Activated naive CD8-positive, alpha-beta T cell treated with anti-CD3 and anti-CD28 coated beads for 36 hours (primary cell): ENCODE data around the gene POU3F1. TPM values are rescaled to one million over a fixed set of nuclear protein-coding genes. Genes with fewer than 3 reads are reported as not detected.

Source experiments
- DNase-seq: peaks from one replicate; pipeline ENCODE4 v3.0.0; 2021
- H3K27ac Mint-ChIP-seq: one replicate; pipeline ENCODE4 v1.8.0; 2022; ENCODE audit warnings: mild to moderate bottlenecking, moderate library complexity, mixed read lengths
- H3K27me3 Mint-ChIP-seq: one replicate; pipeline ENCODE4 v1.8.0; 2022; ENCODE audit warnings: mild to moderate bottlenecking, mixed read lengths
- H3K36me3 Mint-ChIP-seq: one replicate; pipeline ENCODE4 v1.8.0; 2021; ENCODE audit warnings: mild to moderate bottlenecking, mixed read lengths
- H3K4me1 Mint-ChIP-seq: one replicate; pipeline ENCODE4 v1.8.0; 2021; ENCODE audit warnings: mixed read lengths
- H3K4me3 Mint-ChIP-seq: one replicate; pipeline ENCODE4 v1.8.0; 2022; ENCODE audit warnings: mild to moderate bottlenecking, moderate library complexity, mixed read lengths
- H3K9me3 Mint-ChIP-seq: one replicate; pipeline ENCODE4 v1.8.0; 2022; ENCODE audit warnings: mixed read lengths
- total RNA-seq, 2 experiments: library from RNA; stranded (reverse); gene quantifications; one replicate each; pipeline ENCODE4 v1.2.3, GENCODE V29; 2021

The POU3F1 gene
- total RNA-seq, 2 experiments from 2014 or later = 0.10 TPM; not detected in 1

DNA sequence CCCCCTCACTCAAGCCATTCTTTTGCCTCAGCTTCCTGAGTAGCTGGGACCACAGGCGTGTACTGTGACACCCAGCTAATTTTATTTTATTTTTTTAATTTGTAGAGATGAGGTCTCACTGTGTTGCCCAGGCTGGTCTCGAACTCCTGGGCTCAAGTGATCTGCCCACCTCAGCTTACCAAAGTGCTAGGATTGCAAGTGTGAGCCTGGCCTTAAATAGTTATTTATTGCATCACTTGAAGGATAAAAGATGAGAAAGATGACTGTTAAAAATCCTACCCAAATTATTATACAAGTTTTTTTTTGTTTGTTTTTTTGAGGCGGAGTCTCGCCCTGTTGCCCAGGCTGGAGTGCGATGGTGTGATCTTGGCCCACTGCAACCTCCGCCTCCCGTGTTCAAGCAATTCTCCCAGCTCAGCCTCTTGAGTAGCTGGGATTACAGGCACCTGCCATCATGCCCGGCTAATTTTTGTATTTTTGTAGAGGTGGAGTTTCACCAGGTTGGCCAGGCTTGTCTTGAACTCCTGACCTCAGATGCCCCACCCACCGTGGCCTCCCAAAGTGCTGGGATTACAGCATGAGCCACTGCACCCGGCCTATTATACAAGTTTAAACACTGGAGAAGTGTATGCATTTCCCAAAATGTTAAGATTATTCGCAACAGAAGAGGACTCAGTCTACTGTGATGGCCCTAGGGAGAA, 31.7 kb downstream of the POU3F1 start:
- H3K36me3 Mint-ChIP-seq = peaks cover 28% of the 10 kb centered on the region
- no peaks in the 10 kb centered on the region for H3K9me3 Mint-ChIP-seq
- H3K27ac Mint-ChIP-seq = peak overlapping the region; percentile 16
- H3K4me1 Mint-ChIP-seq = peaks cover 47% of the 10 kb centered on the region
- H3K27me3 Mint-ChIP-seq = no peaks in the 10 kb centered on the region
- peak overlapping the region; percentile 32 for H3K4me3 Mint-ChIP-seq
- DNase-seq = no peak

DNA sequence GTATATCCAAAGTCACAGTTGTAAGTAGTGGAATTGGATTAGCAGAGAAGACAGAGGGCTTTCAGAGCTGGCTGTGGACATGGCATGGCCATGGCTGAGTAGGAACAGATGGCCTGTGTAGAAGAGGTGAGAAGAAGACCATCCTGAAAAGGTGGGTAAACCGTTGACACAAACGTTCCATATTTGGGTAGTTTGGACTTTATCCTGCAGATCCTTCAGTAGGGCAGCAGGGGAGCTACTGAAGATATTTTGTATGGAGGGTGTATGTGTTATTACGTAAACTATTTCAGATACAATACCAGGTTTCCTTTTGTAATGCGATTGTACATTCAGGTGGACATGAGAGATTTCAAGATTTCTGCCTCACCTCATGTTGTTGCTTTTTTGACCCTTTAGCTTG, 32.4 kb downstream of the POU3F1 start:
- no peak for DNase-seq
- Mint-ChIP-seq H3K9me3 (no peaks in the 10 kb centered on the region), H3K36me3 (peaks cover 27% of the 10 kb centered on the region), H3K4me3 (peak overlapping the region; percentile 99), H3K4me1 (peaks cover 53% of the 10 kb centered on the region), H3K27ac (peak overlapping the region; percentile 98), H3K27me3 (no peaks in the 10 kb centered on the region)

GRCh38 chr1:38013227-38013622, 33.4 kb downstream of the POU3F1 start:
- no peak for DNase-seq
- H3K27ac Mint-ChIP-seq = peak overlapping the region; percentile 98
- peaks cover 51% of the 10 kb centered on the region for H3K4me1 Mint-ChIP-seq
- no peaks in the 10 kb centered on the region for H3K27me3 Mint-ChIP-seq
- peaks cover 23% of the 10 kb centered on the region for H3K36me3 Mint-ChIP-seq
- H3K9me3 Mint-ChIP-seq = no peaks in the 10 kb centered on the region
- H3K4me3 Mint-ChIP-seq = peak overlapping the region; percentile 99

DNA sequence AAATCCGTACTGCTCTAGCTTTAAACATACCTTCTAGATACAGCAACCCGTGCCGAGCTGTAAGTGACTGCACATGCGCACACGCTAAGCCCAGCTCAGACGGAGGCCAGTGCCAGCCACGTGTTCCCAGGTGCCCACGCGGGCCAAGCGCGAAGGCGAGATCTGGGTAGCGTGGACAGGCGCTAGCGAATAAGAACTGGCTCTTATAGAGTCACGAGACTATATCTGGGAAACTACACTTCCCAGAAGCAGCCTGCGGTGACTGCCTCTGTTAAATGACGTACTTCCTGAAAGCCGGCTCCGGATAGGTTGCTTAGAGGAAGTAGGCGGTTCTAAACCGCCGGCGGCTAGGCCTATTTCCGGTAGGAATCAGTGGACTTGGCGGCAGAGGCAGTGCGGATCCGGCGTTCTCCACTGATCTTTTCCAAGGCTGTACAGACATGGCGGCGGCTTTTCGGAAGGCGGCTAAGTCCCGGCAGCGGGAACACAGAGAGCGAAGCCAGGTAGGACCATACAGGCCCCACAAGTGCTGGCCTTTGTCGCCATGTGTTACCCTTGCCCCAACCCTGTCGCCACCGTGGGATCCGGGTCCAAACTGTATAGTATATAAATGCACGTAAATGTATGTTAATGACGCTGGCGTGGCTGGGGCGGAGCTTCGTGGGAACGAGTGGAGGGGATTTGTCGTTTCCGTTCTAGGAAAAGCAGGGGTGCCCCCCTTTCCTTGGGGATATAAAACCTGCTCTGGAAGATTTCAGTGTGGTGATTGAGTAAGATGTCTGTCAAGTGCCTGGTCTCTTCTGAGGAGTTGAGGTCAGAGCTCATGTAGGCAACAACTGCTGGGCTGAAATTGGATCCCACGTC, 34.0 kb downstream of the POU3F1 start, which contains the start of gene UTP11:
UTP11 (plus strand) TSS at position 372 of the 864 bp plus-strand sequence; CDS start at position 441, 69 bp downstream.
- peaks cover 50% of the 10 kb centered on the region for H3K4me1 Mint-ChIP-seq
- H3K27ac Mint-ChIP-seq = peak within 1 kb of the TSS; percentile 98
- H3K36me3 Mint-ChIP-seq = peaks cover 22% of the 10 kb centered on the region

GRCh38 chr1:38009841-38010180, 36.8 kb downstream of the POU3F1 start:
- no peak for DNase-seq
- H3K4me3 Mint-ChIP-seq = no peak overlapping the region
- no peaks in the 10 kb centered on the region for H3K9me3 Mint-ChIP-seq
- H3K27ac Mint-ChIP-seq = peak overlapping the region; percentile 99
- H3K4me1 Mint-ChIP-seq = peaks cover 38% of the 10 kb centered on the region
- peaks cover 15% of the 10 kb centered on the region for H3K36me3 Mint-ChIP-seq
- H3K27me3 Mint-ChIP-seq = no peaks in the 10 kb centered on the region

More for the DNA sequence above, 34.0 kb downstream of the POU3F1 start, which contains the start of gene UTP11:
- H3K27me3 Mint-ChIP-seq = no peaks in the 10 kb centered on the region
- no peaks in the 10 kb centered on the region for H3K9me3 Mint-ChIP-seq
- DNase-seq = peak; percentile 91
- peak within 1 kb of the TSS; percentile 99 for H3K4me3 Mint-ChIP-seq

- Mint-ChIP-seq H3K27ac (peak overlapping the region; percentile 99), H3K4me3 (peak overlapping the region; percentile 44)
Observed at GRCh38 chr1:38009088-38009840, 37.3 kb downstream of the POU3F1 start.

GRCh38 chr1:38006008-38006828, 40.4 kb downstream of the POU3F1 start:
- H3K36me3 Mint-ChIP-seq = peaks cover 14% of the 10 kb centered on the region
- H3K4me1 Mint-ChIP-seq = peaks cover 40% of the 10 kb centered on the region
- H3K27ac Mint-ChIP-seq = peak overlapping the region; percentile 56
- no peaks in the 10 kb centered on the region for H3K27me3 Mint-ChIP-seq
- no peaks in the 10 kb centered on the region for H3K9me3 Mint-ChIP-seq
- H3K4me3 Mint-ChIP-seq = peak overlapping the region; percentile 68
- DNase-seq = no peak

More at GRCh38 chr1:38009088-38009840, 37.3 kb downstream of the POU3F1 start:
- peaks cover 42% of the 10 kb centered on the region for H3K4me1 Mint-ChIP-seq
- DNase-seq = peak; percentile 68
- peaks cover 18% of the 10 kb centered on the region for H3K36me3 Mint-ChIP-seq
- H3K27me3 Mint-ChIP-seq = no peaks in the 10 kb centered on the region
- H3K9me3 Mint-ChIP-seq = no peaks in the 10 kb centered on the region

DNA sequence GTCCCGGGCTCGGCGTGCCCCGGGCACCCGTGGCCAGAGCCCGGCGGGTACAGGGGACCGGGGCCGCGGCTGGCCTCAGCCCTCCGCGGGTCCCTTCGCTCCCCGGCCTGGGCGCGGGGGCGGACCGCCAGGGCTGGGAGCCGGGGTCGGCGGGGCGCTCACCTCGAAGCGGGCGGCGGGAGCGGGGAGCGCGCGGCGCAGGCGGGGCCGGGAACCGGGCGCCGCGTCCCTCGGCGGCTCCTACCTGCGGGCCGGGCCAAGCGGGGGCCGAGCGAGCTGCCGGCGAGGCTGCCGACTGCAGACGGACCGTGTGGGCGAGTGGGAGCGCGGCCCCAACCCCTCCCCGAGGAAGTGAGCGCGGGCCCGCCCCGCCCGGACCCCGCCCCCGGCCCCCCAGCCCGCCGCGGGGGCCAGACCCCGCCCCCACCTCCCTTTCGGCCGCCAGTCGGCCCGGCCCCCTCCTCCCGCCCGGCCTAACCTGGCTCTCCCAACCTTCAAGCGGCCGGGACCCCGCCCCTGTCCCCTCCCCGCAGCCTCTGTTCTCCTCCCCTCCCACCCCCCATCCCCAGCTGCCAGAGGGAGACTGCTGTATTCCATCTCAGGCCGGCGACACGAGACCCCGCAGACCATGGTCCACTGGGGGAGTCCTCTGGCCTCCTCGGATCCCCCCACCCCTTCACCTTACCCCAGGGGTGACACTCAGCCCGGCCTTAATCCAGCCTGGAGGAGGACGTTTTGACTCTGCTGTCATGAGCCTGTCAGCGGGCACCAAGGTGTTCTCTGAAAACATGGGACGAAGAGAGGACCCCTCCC, 41.2 kb downstream of the POU3F1 start, which contains the start of gene FHL3:
FHL3 (minus strand) TSS at position 320 of the 813 bp plus-strand sequence. CDS start 6,102 bp downstream, outside the sequence.
- peaks cover 41% of the 10 kb centered on the region for H3K4me1 Mint-ChIP-seq
- peak within 1 kb of the TSS; percentile 87 for H3K27ac Mint-ChIP-seq
- no peaks in the 10 kb centered on the region for H3K9me3 Mint-ChIP-seq
- no peaks in the 10 kb centered on the region for H3K27me3 Mint-ChIP-seq
- peaks cover 16% of the 10 kb centered on the region for H3K36me3 Mint-ChIP-seq
- peak within 1 kb of the TSS; percentile 90 for H3K4me3 Mint-ChIP-seq
- peak; percentile 71 for DNase-seq

DNA sequence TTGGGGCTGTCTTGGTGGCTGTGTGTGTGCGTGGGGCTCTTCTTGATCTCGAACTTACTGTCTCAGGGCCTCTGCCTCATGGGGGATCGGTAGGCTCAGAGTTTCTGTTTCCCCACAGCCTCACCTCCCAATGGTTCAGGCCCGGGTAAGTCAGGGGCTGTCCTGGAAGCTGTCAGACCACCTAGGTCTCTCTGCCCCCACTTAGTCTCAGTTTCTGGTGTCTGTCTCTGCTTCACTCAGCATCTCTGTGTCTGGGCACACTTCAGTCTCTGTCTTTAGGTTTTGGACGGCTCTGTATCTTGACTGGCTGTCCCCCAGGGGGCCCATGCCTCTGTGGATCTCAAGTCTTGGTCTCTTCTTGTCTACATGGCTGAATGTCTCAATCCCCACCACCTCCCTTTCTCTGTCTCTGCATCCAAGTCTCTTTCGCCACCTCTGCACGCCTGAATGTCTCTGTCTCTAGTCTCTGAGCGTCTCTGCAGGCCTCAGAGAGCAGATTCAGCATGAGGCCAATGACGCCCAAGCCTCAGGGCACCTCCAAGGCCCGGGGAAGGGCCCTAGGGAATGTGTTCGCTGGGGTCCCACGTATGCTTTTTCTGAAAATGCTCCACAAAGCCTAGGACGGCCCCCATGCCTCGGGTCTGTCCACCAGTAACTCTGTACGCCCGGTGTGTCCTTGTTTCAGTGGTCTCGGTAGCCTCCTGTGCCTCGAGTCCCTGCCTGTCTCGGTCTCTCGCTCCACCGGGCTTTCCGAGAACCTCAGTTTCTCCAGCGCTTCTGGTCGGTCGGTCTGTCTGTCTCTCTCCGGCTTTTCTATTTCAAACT, 42.1 kb downstream of the POU3F1 start:
- no peak for DNase-seq
- H3K4me3 Mint-ChIP-seq = peak overlapping the region; percentile 90
- peak overlapping the region; percentile 87 for H3K27ac Mint-ChIP-seq
- H3K9me3 Mint-ChIP-seq = no peaks in the 10 kb centered on the region
- no peaks in the 10 kb centered on the region for H3K27me3 Mint-ChIP-seq
- peaks cover 17% of the 10 kb centered on the region for H3K36me3 Mint-ChIP-seq
- H3K4me1 Mint-ChIP-seq = peaks cover 42% of the 10 kb centered on the region

DNA sequence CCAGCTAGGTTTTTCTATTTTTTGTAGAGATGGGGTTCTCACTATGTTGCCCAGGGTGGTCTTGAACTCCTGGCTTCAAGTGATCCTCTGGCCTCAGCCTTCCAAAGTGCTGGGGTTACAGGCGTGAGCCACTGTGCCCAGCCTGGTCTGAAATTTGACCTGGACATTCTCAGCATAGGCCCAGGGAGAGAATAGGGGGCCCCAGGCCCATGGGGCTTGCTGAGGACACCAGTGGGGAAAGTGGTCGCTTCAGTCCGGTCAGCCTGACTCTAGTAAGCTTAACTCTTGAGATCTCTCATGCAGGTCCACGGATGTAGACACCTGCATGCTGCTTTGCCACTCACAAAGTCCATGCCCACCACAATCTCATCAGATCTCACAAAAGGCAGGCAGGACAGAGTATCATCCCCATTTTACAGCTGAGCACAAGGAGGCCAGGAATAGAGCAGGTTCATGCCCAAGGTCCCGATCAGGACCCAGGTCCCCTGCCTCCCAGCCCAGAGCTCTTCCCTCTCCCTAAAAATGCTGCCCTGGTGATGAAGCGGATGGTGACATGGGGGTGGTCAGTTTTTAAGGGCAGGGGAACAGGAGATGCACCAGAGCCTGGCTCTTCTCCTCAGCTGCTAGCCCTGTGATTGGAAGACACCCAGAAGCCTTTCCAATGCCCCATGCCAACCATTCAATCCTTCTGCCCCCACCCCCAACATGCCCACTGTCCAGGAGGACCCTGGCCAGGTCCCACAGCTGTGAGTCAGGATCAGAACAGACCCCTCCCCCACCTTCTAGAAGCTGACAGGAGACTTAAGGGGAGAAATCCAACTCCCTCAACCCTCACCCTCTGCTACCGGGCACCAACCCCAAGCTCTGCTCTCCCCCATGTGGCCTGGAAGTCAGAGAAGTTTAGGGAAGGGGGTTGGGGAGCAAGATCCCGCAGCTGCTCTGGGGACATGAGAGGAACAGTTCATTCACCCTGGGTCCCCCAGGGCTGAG, 43.0 kb downstream of the POU3F1 start:
- Mint-ChIP-seq H3K4me1 (peaks cover 37% of the 10 kb centered on the region), H3K27ac (peak overlapping the region; percentile 87)

DNA sequence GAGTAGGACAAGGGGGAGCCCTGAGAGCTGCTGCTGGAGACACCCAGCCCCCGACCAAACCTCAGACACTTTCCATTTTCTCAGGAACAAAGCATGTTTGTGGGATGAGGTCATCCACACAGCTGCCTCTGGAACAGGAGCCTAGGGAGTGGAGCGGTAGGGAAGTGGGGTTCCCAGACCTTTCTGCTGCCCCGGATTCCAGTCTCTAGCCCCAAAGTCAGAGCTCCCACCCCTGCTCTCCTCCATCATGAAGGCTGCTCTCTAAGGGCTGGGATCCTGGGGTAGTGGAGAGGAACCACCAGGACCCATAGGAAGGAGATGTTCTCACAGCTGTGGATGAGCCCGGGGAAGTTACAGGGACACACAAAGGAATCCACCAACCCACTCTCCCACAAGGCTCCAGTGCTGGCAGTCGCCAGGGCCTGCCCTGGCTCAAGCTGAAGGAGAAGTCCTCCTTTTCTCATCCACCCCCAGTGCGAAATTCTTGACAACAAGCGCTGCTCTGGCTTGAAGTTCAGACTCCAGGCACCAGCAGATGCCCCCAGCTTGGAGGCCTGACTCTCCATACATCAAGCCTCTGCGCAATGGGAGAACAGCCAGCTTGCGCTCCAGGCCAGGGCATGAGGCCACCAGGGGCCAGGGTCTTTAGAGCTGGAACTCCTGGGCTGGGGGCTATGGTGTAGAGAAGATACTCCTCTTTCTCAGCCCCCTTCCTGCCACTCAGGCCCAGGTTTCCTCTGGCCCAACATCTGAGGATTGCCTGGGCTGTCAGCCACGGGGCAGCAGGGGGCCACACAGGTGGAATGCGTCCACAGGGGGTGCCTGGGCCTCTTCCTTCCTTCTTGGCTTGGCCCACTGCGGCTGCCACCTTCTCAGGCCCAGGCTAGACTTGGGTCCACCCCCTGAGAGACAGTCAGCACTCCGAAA, 45.8 kb downstream of the POU3F1 start:
- no peaks in the 10 kb centered on the region for H3K9me3 Mint-ChIP-seq
- H3K27ac Mint-ChIP-seq = peak overlapping the region; percentile 69
- peak overlapping the region; percentile 25 for H3K4me3 Mint-ChIP-seq
- H3K36me3 Mint-ChIP-seq = peaks cover 25% of the 10 kb centered on the region
- H3K4me1 Mint-ChIP-seq = peaks cover 42% of the 10 kb centered on the region
- no peak for DNase-seq
- no peaks in the 10 kb centered on the region for H3K27me3 Mint-ChIP-seq

More for the DNA sequence above, 43.0 kb downstream of the POU3F1 start:
- no peak for DNase-seq
- Mint-ChIP-seq H3K27me3 (no peaks in the 10 kb centered on the region), H3K9me3 (no peaks in the 10 kb centered on the region), H3K4me3 (peak overlapping the region; percentile 90), H3K36me3 (peaks cover 20% of the 10 kb centered on the region)
